Chondrocyte (in vitro differentiated cells): Measurements from ENCODE around the gene FAM131C. TPM values are rescaled to one million over a fixed set of nuclear protein-coding genes. Genes with fewer than 3 reads are reported as not detected.

ENCODE experiments used
- DNase-seq: peaks from one replicate; pipeline ENCODE4 v3.0.0; 2021; ENCODE audit warnings: mixed read lengths, low spot score
- H3K27ac Mint-ChIP-seq: one replicate; pipeline ENCODE4 v1.8.0; 2021; ENCODE audit warnings: mild to moderate bottlenecking, moderate library complexity, mixed read lengths; ENCODE audit not compliant: unreplicated experiment
- H3K27me3 Mint-ChIP-seq: 2 replicates; pipeline ENCODE4 v1.8.0; 2021; ENCODE audit warnings: low read depth, mixed read lengths
- H3K36me3 Mint-ChIP-seq: 2 replicates; pipeline ENCODE4 v1.8.0; 2021; ENCODE audit warnings: low read depth, mixed read lengths
- H3K4me1 Mint-ChIP-seq: 2 replicates; pipeline ENCODE4 v1.8.0; 2021; ENCODE audit warnings: low read depth, mild to moderate bottlenecking, mixed read lengths
- H3K4me3 Mint-ChIP-seq: one replicate; pipeline ENCODE4 v1.8.0; 2021; ENCODE audit warnings: mild to moderate bottlenecking, moderate library complexity, mixed read lengths; ENCODE audit not compliant: unreplicated experiment
- H3K9me3 Mint-ChIP-seq: 2 replicates; pipeline ENCODE4 v1.8.0; 2021; ENCODE audit warnings: low read depth, mixed read lengths
- CTCF ChIP-seq: fragments of 200-600 bp; sonication (generic); IDR thresholded peaks from 2 replicates; pipeline ENCODE4 v1.5.0; 2021; ENCODE audit warnings: antibody characterized with exemption, mild to moderate bottlenecking, moderate library complexity
- total RNA-seq: library from RNA; stranded (reverse); gene quantifications from 3 replicates; pipeline ENCODE4 v1.2.1, GENCODE V29; 2021

The FAM131C gene
- total RNA-seq, 1 donor from 2014 or later = 0.70 TPM

- no peaks in the 10 kb centered on the region for H3K36me3 Mint-ChIP-seq
- no peak overlapping the region for H3K27ac Mint-ChIP-seq
- no peaks in the 10 kb centered on the region for H3K9me3 Mint-ChIP-seq
- peaks cover 4% of the 10 kb centered on the region for H3K4me1 Mint-ChIP-seq
- DNase-seq = peak; percentile 86
- no peak overlapping the region for H3K4me3 Mint-ChIP-seq
- H3K27me3 Mint-ChIP-seq = peaks cover 4% of the 10 kb centered on the region
- TF ChIP-seq CTCF = no peak
These were observed 18.9 kb upstream of the FAM131C start for GRCh38 chr1:16092097-16092922.

GRCh38 chr1:16091296-16091695 is 17.8 kb upstream of the FAM131C start:
- DNase-seq = peak; percentile 72
- no peak overlapping the region for H3K27ac Mint-ChIP-seq
- no peaks in the 10 kb centered on the region for H3K36me3 Mint-ChIP-seq
- H3K27me3 Mint-ChIP-seq = peaks cover 4% of the 10 kb centered on the region
- H3K4me1 Mint-ChIP-seq = peaks cover 4% of the 10 kb centered on the region
- no peaks in the 10 kb centered on the region for H3K9me3 Mint-ChIP-seq
- no peak for TF ChIP-seq CTCF
- H3K4me3 Mint-ChIP-seq = no peak overlapping the region

GRCh38 chr1:16090076-16090826 is 16.8 kb upstream of the FAM131C start:
- no peak overlapping the region for H3K4me3 Mint-ChIP-seq
- DNase-seq = peak; percentile 33
- no peaks in the 10 kb centered on the region for H3K9me3 Mint-ChIP-seq
- no peak overlapping the region for H3K27ac Mint-ChIP-seq
- H3K36me3 Mint-ChIP-seq = no peaks in the 10 kb centered on the region
- no peaks in the 10 kb centered on the region for H3K27me3 Mint-ChIP-seq
- TF ChIP-seq CTCF = no peak
- H3K4me1 Mint-ChIP-seq = peaks cover 4% of the 10 kb centered on the region

GRCh38 chr1:16088996-16089395 is 15.5 kb upstream of the FAM131C start:
- no peaks in the 10 kb centered on the region for H3K9me3 Mint-ChIP-seq
- H3K27me3 Mint-ChIP-seq = no peaks in the 10 kb centered on the region
- H3K36me3 Mint-ChIP-seq = no peaks in the 10 kb centered on the region

More at GRCh38 chr1:16088996-16089395, 15.5 kb upstream of the FAM131C start:
- Mint-ChIP-seq H3K4me1 (peaks cover 4% of the 10 kb centered on the region), H3K4me3 (no peak overlapping the region), H3K27ac (no peak overlapping the region)
- peak; percentile 72 for DNase-seq
- TF ChIP-seq CTCF = no peak
